ENCODE results near the gene PARVB. TPM values are rescaled to one million over a fixed set of nuclear protein-coding genes. Genes with fewer than 3 reads are reported as not detected.
A peak's percentile ranks its signal among the peaks of the same experiment; 100 is the strongest.

The PARVB gene
- total and polyA plus RNA-seq, 8 donors: 3.8 to 27.3 (median 10.4) TPM

DNA sequence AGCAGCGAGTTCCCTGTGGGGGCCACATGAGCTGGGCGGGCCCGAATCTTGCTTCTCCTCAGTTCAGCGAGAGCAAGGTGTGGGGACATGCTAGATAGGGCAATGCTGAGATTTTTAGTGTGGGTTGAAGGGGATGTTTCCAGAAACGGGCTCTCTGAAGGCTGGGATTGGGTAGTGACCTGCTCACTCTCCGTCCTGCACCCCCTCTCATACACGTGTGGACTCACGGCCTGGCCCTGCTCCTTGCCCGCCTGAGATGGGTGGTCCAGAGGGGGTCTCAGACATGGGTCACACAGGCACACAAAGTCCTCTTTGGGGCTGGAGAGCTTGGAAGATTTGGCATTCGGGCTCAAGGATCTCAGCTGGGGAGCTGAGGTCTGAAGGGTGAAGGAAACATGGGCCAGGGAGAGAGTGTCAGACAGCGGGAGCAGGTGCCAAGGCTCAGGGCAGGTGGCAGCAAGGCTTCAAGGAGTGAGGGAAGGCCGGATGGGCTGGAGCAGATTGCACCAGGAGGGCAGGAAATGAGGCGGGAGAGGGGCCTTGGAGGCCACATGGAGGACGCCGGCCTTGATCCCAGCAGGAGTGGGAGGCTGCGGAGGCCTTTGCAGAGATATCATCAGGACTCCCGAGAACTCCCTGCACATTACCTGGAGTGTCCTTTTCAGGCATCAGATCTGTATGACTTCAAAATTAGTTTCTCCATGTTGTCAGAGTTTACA, 74.1 kb downstream of the PARVB start:
- FAIRE-seq (no peak), ATAC-seq (no peak), DNase-seq (peak in 1 of 6 donors; percentile 41)
- Histone ChIP-seq H3K9me3 (no peaks in the 10 kb centered on the region), H3K27ac (no peak overlapping the region), H3K36me3 (no peaks in the 10 kb centered on the region), H3K4me1 (no peaks in the 10 kb centered on the region), H3K4me3 (no peak overlapping the region), H3K27me3 (no peaks in the 10 kb centered on the region)
- intact Hi-C loops (cut with DNase I): no loop called here
- WGBS, 2 donors: 81 to 86% methylated on average over 17 of the region's 17 CpGs
- TF ChIP-seq, protein P1, sequence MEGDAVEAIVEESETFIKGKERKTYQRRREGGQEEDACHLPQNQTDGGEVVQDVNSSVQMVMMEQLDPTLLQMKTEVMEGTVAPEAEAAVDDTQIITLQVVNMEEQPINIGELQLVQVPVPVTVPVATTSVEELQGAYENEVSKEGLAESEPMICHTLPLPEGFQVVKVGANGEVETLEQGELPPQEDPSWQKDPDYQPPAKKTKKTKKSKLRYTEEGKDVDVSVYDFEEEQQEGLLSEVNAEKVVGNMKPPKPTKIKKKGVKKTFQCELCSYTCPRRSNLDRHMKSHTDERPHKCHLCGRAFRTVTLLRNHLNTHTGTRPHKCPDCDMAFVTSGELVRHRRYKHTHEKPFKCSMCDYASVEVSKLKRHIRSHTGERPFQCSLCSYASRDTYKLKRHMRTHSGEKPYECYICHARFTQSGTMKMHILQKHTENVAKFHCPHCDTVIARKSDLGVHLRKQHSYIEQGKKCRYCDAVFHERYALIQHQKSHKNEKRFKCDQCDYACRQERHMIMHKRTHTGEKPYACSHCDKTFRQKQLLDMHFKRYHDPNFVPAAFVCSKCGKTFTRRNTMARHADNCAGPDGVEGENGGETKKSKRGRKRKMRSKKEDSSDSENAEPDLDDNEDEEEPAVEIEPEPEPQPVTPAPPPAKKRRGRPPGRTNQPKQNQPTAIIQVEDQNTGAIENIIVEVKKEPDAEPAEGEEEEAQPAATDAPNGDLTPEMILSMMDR (IDR thresholded peaks at IDR 0.05): no peak

DNA sequence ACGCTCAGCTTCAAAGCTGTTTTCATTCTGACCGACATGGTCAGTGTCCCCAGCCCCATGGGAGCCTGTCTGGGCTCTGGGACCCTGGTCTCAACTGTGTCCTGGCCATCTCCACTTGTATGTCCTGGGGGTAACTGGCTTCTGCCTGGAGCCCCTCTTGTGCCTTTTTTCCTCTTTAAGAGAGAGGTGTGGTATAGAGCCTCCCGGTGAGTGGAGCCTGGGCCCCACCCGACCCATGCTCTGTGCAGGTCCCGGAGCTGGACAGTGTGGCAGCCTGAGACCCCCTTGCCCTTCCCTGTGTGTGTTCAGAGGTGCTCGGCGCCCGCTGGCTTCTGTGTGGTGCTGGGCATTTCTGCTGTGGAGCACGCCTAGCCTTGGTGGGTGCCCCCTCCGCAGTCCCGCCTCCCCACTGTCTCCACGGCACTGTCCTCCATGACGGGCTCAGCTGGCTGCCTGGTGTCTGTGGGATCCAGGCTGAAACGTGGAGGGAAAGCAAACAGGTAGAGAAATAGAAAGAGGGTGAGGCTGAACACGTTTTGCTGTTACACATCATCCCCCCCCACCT, 74.9 kb downstream of the PARVB start:
- H3K27ac ChIP-seq: no peak overlapping the region
- DNase-seq: peak in 1 of 6 donors; percentile 39

GRCh38 chr22:44099696-44100095, 75.6 kb downstream of the PARVB start:
- TF ChIP-seq, protein P1 (IDR thresholded peaks at IDR 0.05): no peak
- intact Hi-C loops (cut with DNase I): no loop called here
- FAIRE-seq (no peak), ATAC-seq (no peak), DNase-seq (no peak)
- H3K36me3 ChIP-seq: no peaks in the 10 kb centered on the region
- H3K4me3 ChIP-seq: no peak overlapping the region
- H3K9me3 ChIP-seq: no peaks in the 10 kb centered on the region
- no peak overlapping the region for H3K27ac ChIP-seq
- 90 to 91% methylated on average over 13 of the region's 13 CpGs for WGBS, 2 donors
- no peaks in the 10 kb centered on the region for H3K4me1 ChIP-seq
- H3K27me3 ChIP-seq: no peaks in the 10 kb centered on the region

More for the DNA sequence above, 74.9 kb downstream of the PARVB start:
- no peaks in the 10 kb centered on the region for H3K27me3 ChIP-seq
- no peaks in the 10 kb centered on the region for H3K9me3 ChIP-seq
- no peak overlapping the region for H3K4me3 ChIP-seq
- no peaks in the 10 kb centered on the region for H3K36me3 ChIP-seq
- FAIRE-seq (no peak), ATAC-seq (no peak)
- intact Hi-C loops (cut with DNase I): no loop called here
- TF ChIP-seq, protein P1 (IDR thresholded peaks at IDR 0.05): no peak
- H3K4me1 ChIP-seq: no peaks in the 10 kb centered on the region
- WGBS, 2 donors: 81 to 86% methylated on average over 15 of the region's 15 CpGs

DNA sequence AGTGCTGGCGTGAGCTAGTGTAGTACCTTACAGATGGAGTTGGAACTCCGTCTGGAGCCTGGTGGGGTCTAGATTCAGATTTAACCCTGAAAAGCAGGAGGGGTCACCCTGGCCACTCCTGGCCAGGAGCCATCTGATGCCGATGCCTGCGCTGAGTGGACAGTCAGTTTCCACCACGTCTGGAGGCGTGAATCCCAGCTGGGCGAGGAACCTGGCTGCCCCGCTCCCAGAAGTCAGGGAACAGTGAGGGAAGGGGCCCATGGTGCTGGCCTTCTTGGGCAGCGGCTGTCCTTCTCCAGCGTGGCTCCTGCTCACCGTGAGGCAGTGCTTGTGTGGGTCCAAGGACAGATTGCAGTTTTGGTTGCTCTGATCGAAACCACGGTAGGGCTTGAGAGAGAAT, 76.3 kb downstream of the PARVB start:
- FAIRE-seq (no peak), DNase-seq (peak in 1 of 6 donors; percentile 18), ATAC-seq (no peak)
- Histone ChIP-seq H3K27ac (no peak overlapping the region), H3K4me3 (no peak overlapping the region), H3K9me3 (no peaks in the 10 kb centered on the region), H3K4me1 (no peaks in the 10 kb centered on the region), H3K27me3 (no peaks in the 10 kb centered on the region), H3K36me3 (no peaks in the 10 kb centered on the region)
- WGBS, 2 donors: 88 to 90% methylated on average over 12 to 13 of the region's 13 CpGs
- intact Hi-C loops (cut with DNase I): no loop called here
- TF ChIP-seq, protein P1 (IDR thresholded peaks at IDR 0.05): no peak

- Histone ChIP-seq H3K4me3 (no peak overlapping the region), H3K9me3 (no peaks in the 10 kb centered on the region), H3K4me1 (no peaks in the 10 kb centered on the region), H3K36me3 (no peaks in the 10 kb centered on the region), H3K27ac (no peak overlapping the region), H3K27me3 (no peaks in the 10 kb centered on the region)
- DNase-seq (no peak), ATAC-seq (no peak), FAIRE-seq (no peak)
- TF ChIP-seq, protein P1 (IDR thresholded peaks at IDR 0.05): no peak
- intact Hi-C loops (cut with DNase I): no loop called here
- 95 to 98% methylated on average over 4 of the region's 4 CpGs for WGBS, 2 donors
Measured at GRCh38 chr22:44102121-44102520, 78.0 kb downstream of the PARVB start.
